CD14-positive monocyte (primary cell): ENCODE results near the gene ANXA4. TPM values are rescaled to one million over a fixed set of nuclear protein-coding genes. Genes with fewer than 3 reads are reported as not detected.

Experiments used
- DNase-seq, 3 donors: peaks; one replicate each; pipeline ENCODE4 v3.0.0-alpha.2; 2011 to 2022
- H2AFZ ChIP-seq: 2 replicates; pipeline ENCODE4 v1.6.0; 2012; ENCODE audit warnings: mild to moderate bottlenecking, low read depth, low read length, inconsistent platforms; ENCODE audit not compliant: insufficient read depth, poor library complexity, severe bottlenecking
- H3K27ac ChIP-seq, 2 donors: 1 replicate in 1 of 2; 2 replicates in 1 of 2; pipeline ENCODE4 v1.5.1; 2012 to 2013; ENCODE audit warnings: low read length in 2 of 2, control low read depth in 1 of 2, inconsistent platforms in 1 of 2, low read depth in 1 of 2, mild to moderate bottlenecking in 1 of 2
- H3K27me3 ChIP-seq, 2 donors: one replicate each; pipeline versions ENCODE4 v1.6.0 to v1.6.1; 2011 to 2013; ENCODE audit warnings: low read length in 2 of 2; ENCODE audit not compliant: control insufficient read depth in 2 of 2, insufficient read depth in 2 of 2
- H3K36me3 ChIP-seq, 2 donors: replicated peaks in 1 of 2; 1 replicate in 1 of 2; 2 replicates in 1 of 2; pipeline versions ENCODE4 v1.5.1 to v1.6.1; 2012 to 2013; ENCODE audit warnings: low read length in 2 of 2, control low read depth in 1 of 2, inconsistent platforms in 1 of 2, mild to moderate bottlenecking in 1 of 2; ENCODE audit not compliant: insufficient read depth in 2 of 2, control insufficient read depth in 1 of 2
- H3K4me1 ChIP-seq, 2 donors: 1 replicate in 1 of 2; 2 replicates in 1 of 2; pipeline versions ENCODE4 v1.5.1 to v1.6.1; 2012 to 2013; ENCODE audit warnings: low read length in 2 of 2, control low read depth in 1 of 2, inconsistent platforms in 1 of 2, mild to moderate bottlenecking in 1 of 2, moderate library complexity in 1 of 2; ENCODE audit not compliant: insufficient read depth in 2 of 2, control insufficient read depth in 1 of 2
- H3K4me2 ChIP-seq: replicated peaks from 2 replicates; pipeline ENCODE3; 2012; ENCODE audit warnings: low read length, moderate library complexity, mild to moderate bottlenecking; ENCODE audit not compliant: poor library complexity, severe bottlenecking; ENCODE audit errors: extremely low read depth
- H3K4me3 ChIP-seq, 3 experiments: fragments of 200-600 bp in 1 of 3; sonication (generic) in 1 of 3; replicated peaks in 1 of 3; 1 replicate in 2 of 3; 2 replicates in 1 of 3; pipeline ENCODE4 v1.5.1; 2011 to 2013; ENCODE audit warnings: low read length in 3 of 3, mild to moderate bottlenecking in 3 of 3, control low read depth in 2 of 3, low read depth in 2 of 3, inconsistent platforms in 1 of 3, moderate library complexity in 1 of 3
- H3K79me2 ChIP-seq: 2 replicates; pipeline ENCODE4 v1.6.0; 2012; ENCODE audit warnings: mild to moderate bottlenecking, control low read depth, inconsistent platforms, low read length, moderate library complexity; ENCODE audit not compliant: insufficient read depth
- H3K9ac ChIP-seq: 2 replicates; pipeline ENCODE4 v1.6.0; 2017; ENCODE audit warnings: low read length, mild to moderate bottlenecking; ENCODE audit not compliant: insufficient read depth, poor library complexity, severe bottlenecking
- H3K9me3 ChIP-seq, 2 donors: replicated peaks in 1 of 2; 1 replicate in 1 of 2; 2 replicates in 1 of 2; pipeline versions ENCODE4 v1.5.1 to v1.6.1; 2012 to 2013; ENCODE audit warnings: low read length in 2 of 2, control low read depth in 1 of 2; ENCODE audit not compliant: control insufficient read depth in 1 of 2, insufficient read depth in 1 of 2
- H4K20me1 ChIP-seq: 2 replicates; pipeline ENCODE4 v1.6.0; 2012; ENCODE audit warnings: mild to moderate bottlenecking, low read length, control low read depth, moderate library complexity; ENCODE audit not compliant: insufficient read depth
- H3K27ac Mint-ChIP-seq, 7 donors: one replicate each; pipeline ENCODE4 v1.8.0; 2020; ENCODE audit warnings: mild to moderate bottlenecking in 7 of 7, mixed read lengths in 7 of 7, moderate library complexity in 6 of 7, inconsistent platforms in 2 of 7
- H3K27me3 Mint-ChIP-seq, 3 donors: one replicate each; pipeline ENCODE4 v1.8.0; 2021 to 2022; ENCODE audit warnings: low read depth in 3 of 3, mild to moderate bottlenecking in 3 of 3, mixed read lengths in 3 of 3, moderate library complexity in 3 of 3, inconsistent platforms in 1 of 3
- H3K36me3 Mint-ChIP-seq, 2 donors: one replicate each; pipeline ENCODE4 v1.8.0; 2020; ENCODE audit warnings: mixed read lengths in 2 of 2, inconsistent platforms in 1 of 2, mild to moderate bottlenecking in 1 of 2
- H3K4me1 Mint-ChIP-seq: one replicate; pipeline ENCODE4 v1.8.0; 2020; ENCODE audit warnings: mild to moderate bottlenecking, mixed read lengths
- H3K4me3 Mint-ChIP-seq, 2 donors: one replicate each; pipeline ENCODE4 v1.8.0; 2020; ENCODE audit warnings: mild to moderate bottlenecking in 2 of 2, mixed read lengths in 2 of 2, moderate library complexity in 1 of 2
- H3K9me3 Mint-ChIP-seq, 7 donors: one replicate each; pipeline ENCODE4 v1.8.0; 2020 to 2022; ENCODE audit warnings: mixed read lengths in 7 of 7, mild to moderate bottlenecking in 6 of 7, moderate library complexity in 6 of 7, inconsistent platforms in 2 of 7
- CTCF ChIP-seq: fragments of 200-600 bp; IDR thresholded peaks from one replicate; pipeline ENCODE4 v1.8.0; 2022; ENCODE audit warnings: antibody characterized with exemption, mild to moderate bottlenecking
- WGBS: methylation state at CpG from one replicate; pipeline ENCODE4 v1.1.5; 2013; ENCODE audit warnings: missing lambda C conversion rate; ENCODE audit not compliant: insufficient coverage; 5-methylcytosine and 5-hydroxymethylcytosine counted together
- intact Hi-C, 2 donors: fragments of 100-400 bp; cut with micrococcal nuclease; formaldehyde crosslinking; loops; one replicate each; pipeline versions ENCODE4 v1.15.0 to v1.15.1; 2023
- polyA minus RNA-seq: library from RNA; depleted of rRNA, polyadenylated mRNA; stranded (reverse); fragments of >200 nt; gene quantifications from 2 replicates; pipeline ENCODE4 v1.2.3, GENCODE V29; 2012
- polyA plus RNA-seq, 3 donors: library from polyadenylated mRNA; depleted of rRNA in 1 of 3; unstranded in 2 of 3; stranded (reverse) in 1 of 3; fragments of 300-500 nt in 2 of 3; fragments of >200 nt in 1 of 3; fragmentation: Illumina TruSeq in 2 of 3; gene quantifications; 1 replicate in 2 of 3; 2 replicates in 1 of 3; pipeline ENCODE4 v1.2.3, GENCODE V29; 2012 to 2021
- total RNA-seq, 12 experiments: library from RNA in 1 of 12; stranded (reverse) in 1 of 12; fragments of 120-200 nt in 1 of 12; gene quantifications; one replicate each; pipeline ENCODE4 v1.2.4 and lab custom pipeline; 2013 to 2026; ENCODE audit warnings: mixed read lengths in 6 of 12, inconsistent platforms in 1 of 12

ANXA4 gene
- 44.1 TPM for total RNA-seq (2013)
- polyA plus RNA-seq (10 to 100 TPM; 30.0 to 95.7 (median 64.7) TPM), polyA minus RNA-seq (12.1 and 24.0 TPM in 2 replicates), total RNA-seq (lab: John Stamatoyannopoulos, UW) (3.8 to 37.9 (median 29.0) reads per million in 11 experiments)

DNA sequence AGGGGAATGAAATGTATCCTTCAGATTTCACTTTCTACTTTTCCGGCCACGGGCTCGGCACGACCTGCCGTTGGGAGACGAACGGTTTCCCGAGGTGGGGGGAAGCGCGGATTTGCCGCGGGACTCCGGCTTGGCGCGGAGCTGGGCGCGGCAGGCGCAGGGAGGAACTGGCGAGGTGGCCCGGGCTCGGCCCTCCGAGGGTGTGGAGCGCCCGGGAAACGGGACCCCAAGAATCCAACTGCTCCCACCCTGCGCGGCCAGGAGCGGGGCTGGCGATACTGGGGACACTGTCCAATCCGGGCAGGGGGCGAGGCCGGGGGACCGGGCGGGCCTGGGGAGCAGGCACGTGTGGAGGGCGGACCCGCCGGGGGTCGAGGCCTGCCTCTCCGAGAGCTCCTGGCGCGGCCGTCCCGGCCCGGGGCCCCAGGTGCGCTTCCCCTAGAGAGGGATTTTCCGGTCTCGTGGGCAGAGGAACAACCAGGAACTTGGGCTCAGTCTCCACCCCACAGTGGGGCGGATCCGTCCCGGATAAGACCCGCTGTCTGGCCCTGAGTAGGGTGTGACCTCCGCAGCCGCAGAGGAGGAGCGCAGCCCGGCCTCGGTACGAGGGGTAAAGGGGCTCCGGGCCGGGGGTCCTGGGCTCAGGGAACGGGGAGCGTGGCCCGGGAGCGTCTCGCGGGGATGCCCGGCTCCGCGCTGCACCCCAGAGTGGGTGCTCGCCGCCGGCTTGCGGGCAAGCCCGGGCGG lies at the start of gene ANXA4:
Gene ANXA4, plus strand, starts transcription at position 560 of the 747 bp plus-strand sequence. CDS start 39,432 bp downstream, outside the sequence.
- peak within 1 kb of the TSS; percentile 86 to 97 (median 93) for H3K27ac Mint-ChIP-seq
- TF ChIP-seq CTCF, result no peak
- H4K20me1 ChIP-seq, result peaks cover 11% of the 10 kb centered on the region
- peak within 1 kb of the TSS; percentile 80 to 89 for H3K27ac ChIP-seq
- H3K4me3 Mint-ChIP-seq, result peak within 1 kb of the TSS; percentile 97 to 100
- H3K4me1 Mint-ChIP-seq, result peaks cover 42% of the 10 kb centered on the region
- peak within 1 kb of the TSS; percentile 80 to 93 (median 87) for H3K4me3 ChIP-seq
- H3K36me3 ChIP-seq, result no peaks in the 10 kb centered on the region
- H3K27me3 ChIP-seq, result no peaks in the 10 kb centered on the region
- peaks cover 0 to 3% (median 0%) of the 10 kb centered on the region in 7 donors for H3K9me3 Mint-ChIP-seq
- under 1% methylated on average over 71 of the region's 75 CpGs for WGBS
- intact Hi-C loops, result loop anchor here (5.0 to 10.0 kb wide), 2 partner anchors 36 to 53 kb away; no protein-coding TSS in a partner anchor
- H3K79me2 ChIP-seq, result peaks cover 47% of the 10 kb centered on the region
- H3K9me3 ChIP-seq, result no peaks in the 10 kb centered on the region
- DNase-seq, result peak; percentile 40 to 59 (median 57)
- peaks cover 21 to 34% of the 10 kb centered on the region in 2 donors for H3K4me1 ChIP-seq
- peak within 1 kb of the TSS; percentile 86 for H3K4me2 ChIP-seq
- H2AFZ ChIP-seq, result peak within 1 kb of the TSS; percentile 93
- peaks cover 0 to 3% (median 3%) of the 10 kb centered on the region in 3 donors for H3K27me3 Mint-ChIP-seq
- H3K36me3 Mint-ChIP-seq, result peaks cover 8 to 11% of the 10 kb centered on the region in 2 donors
- H3K9ac ChIP-seq, result peak within 1 kb of the TSS; percentile 92

GRCh38 chr2:69692424-69692823 lies 49.5 kb upstream of the ANXA4 start:
- H3K79me2 ChIP-seq, result no peaks in the 10 kb centered on the region
- DNase-seq, result no peak
- no peak for TF ChIP-seq CTCF
- H3K4me2 ChIP-seq, result no peak overlapping the region
- no peaks in the 10 kb centered on the region for H3K27me3 ChIP-seq
- H3K27me3 Mint-ChIP-seq, result no peaks in the 10 kb centered on the region
- intact Hi-C loops, result no loop called here
- no peak overlapping the region for H3K27ac ChIP-seq
- H3K4me3 Mint-ChIP-seq, result no peak overlapping the region
- no peak overlapping the region for H3K9ac ChIP-seq
- H3K4me1 ChIP-seq, result peaks cover 49 to 51% of the 10 kb centered on the region in 2 donors
- H2AFZ ChIP-seq, result no peak overlapping the region
- H3K9me3 Mint-ChIP-seq, result no peaks in the 10 kb centered on the region
- no peaks in the 10 kb centered on the region for H3K9me3 ChIP-seq
- H3K36me3 ChIP-seq, result no peaks in the 10 kb centered on the region
- peaks cover 60% of the 10 kb centered on the region for H3K4me1 Mint-ChIP-seq
- no peak overlapping the region for H3K27ac Mint-ChIP-seq
- no peaks in the 10 kb centered on the region for H4K20me1 ChIP-seq
- no peak overlapping the region for H3K4me3 ChIP-seq
- WGBS, result no CpG with 5 or more reads among the region's 2 CpGs
- no peaks in the 10 kb centered on the region for H3K36me3 Mint-ChIP-seq
